ENCODE data around the gene EEF1AKMT3.

The EEF1AKMT3 gene

DNA sequence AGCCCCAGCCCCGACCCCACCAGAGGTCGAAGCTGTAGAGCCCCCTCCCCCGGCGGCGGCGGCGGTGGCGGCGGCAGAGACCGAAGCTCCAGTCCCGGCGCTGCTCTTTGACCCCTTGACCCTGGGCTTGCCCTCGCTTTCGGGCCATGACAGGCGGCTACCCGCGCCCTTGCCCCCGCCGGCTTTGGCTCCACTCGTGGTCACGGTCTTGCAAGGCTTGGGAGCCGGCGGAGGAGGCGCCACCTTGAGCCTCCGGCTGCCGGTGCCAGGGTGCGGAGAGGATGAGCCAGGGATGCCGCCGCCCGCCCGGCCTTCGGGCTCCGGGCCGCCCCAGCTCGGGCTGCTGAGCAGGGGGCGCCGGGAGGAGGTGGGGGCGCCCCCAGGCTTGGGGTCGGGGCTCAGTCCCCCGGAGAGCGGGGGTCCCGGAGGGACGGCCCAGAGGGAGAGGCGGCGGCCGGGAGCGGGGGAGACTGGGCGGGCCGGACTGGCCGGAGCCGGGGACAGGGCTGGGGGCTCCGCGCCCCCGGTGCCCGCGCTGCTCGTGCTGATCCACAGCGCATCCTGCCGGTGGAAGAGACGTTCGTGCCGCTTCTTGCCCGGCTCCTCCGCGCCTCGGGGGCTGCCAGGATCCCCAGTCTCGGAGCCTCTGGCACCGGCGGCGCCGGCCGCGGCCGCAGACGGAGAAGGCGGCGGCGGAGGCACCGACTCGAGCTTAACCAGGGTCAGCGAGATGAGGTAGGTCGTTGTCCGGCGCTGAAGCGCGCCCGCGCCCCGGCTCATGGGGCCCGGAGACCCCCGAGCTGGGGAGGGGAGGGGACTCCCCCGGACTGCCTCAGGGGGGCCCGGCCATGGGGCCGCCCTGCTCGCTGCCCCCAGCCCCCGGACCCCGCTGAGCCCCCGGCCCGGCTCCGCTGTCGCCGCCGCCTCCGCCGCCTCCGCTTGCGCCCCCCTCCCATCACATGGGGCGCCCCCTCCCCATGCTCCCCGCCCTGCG is 34.6 kb upstream of the EEF1AKMT3 start:
- peaks cover 19% of the 10 kb centered on the region for H3K4me1 ChIP-seq (ENCODE audit: control insufficient read depth, insufficient read depth, low read length)
- H3K36me3 ChIP-seq (ENCODE audit: insufficient read depth, low read length) = no peaks in the 10 kb centered on the region
- H3K4me3 ChIP-seq (ENCODE audit: low read length) = peak overlapping the region; percentile 42
- no peak overlapping the region for H3K9ac ChIP-seq (ENCODE audit: low read depth, low read length)
- H3K9me3 ChIP-seq (replicated peaks; ENCODE audit: low read length) = no peaks in the 10 kb centered on the region
- peaks cover 84% of the 10 kb centered on the region for H3K27me3 ChIP-seq (ENCODE audit: control insufficient read depth, insufficient read depth, low read length)
- peak overlapping the region; percentile 79 for H3K4me2 ChIP-seq (ENCODE audit: low read length)

DNA sequence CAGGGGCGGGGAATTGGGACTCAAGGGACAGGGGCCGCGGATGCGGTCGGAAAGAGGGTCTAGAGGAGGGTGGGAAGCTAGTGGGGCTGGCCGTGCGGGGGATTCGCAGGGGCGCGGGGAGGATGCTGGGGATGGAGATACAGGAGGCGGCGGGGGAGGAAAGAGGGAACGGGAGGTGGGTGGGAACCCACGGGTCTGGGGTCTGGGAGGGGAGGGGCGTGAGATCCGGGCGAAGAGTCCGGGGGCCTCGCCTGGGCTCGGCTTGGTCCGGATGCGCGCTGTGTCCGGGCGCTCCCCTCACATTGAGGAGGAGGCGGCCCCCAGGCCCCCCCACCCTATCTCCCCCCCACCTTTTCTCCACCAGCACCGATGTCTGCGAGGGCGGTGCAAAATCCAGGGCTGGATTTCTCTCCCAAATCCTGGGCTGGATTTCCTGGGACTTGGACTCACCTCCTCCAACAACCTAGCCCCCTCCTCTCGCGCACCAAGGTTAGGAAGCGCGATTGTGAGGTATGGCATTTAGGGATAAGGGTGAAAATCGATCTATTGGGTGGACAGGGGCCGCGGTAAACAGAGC is 33.7 kb upstream of the EEF1AKMT3 start, which contains the start of gene AGAP2:
TSS of gene AGAP2 (minus strand) at position 82 of the 577 bp plus-strand sequence. CDS start 496 bp downstream, outside the sequence.
- H3K9me3 ChIP-seq (replicated peaks; ENCODE audit: low read length) = no peaks in the 10 kb centered on the region
- peak within 1 kb of the TSS; percentile 42 for H3K4me3 ChIP-seq (ENCODE audit: low read length)
- H3K9ac ChIP-seq (ENCODE audit: low read depth, low read length) = no peak within 1 kb of the TSS
- peaks cover 19% of the 10 kb centered on the region for H3K4me1 ChIP-seq (ENCODE audit: control insufficient read depth, insufficient read depth, low read length)
- peak within 1 kb of the TSS; percentile 79 for H3K4me2 ChIP-seq (ENCODE audit: low read length)
- no peaks in the 10 kb centered on the region for H3K36me3 ChIP-seq (ENCODE audit: insufficient read depth, low read length)
- H3K27me3 ChIP-seq (ENCODE audit: control insufficient read depth, insufficient read depth, low read length) = peaks cover 78% of the 10 kb centered on the region

- H3K27me3 ChIP-seq (ENCODE audit: control insufficient read depth, insufficient read depth, low read length) = peaks cover 72% of the 10 kb centered on the region
- H3K9ac ChIP-seq (ENCODE audit: low read depth, low read length) = no peak overlapping the region
- H3K9me3 ChIP-seq (replicated peaks; ENCODE audit: low read length) = no peaks in the 10 kb centered on the region
- no peak overlapping the region for H3K4me3 ChIP-seq (ENCODE audit: low read length)
- no peaks in the 10 kb centered on the region for H3K36me3 ChIP-seq (ENCODE audit: insufficient read depth, low read length)
- no peak overlapping the region for H3K4me2 ChIP-seq (ENCODE audit: low read length)
- peaks cover 19% of the 10 kb centered on the region for H3K4me1 ChIP-seq (ENCODE audit: control insufficient read depth, insufficient read depth, low read length)
Measured at GRCh38 chr12:57739387-57739786, 33.0 kb upstream of the EEF1AKMT3 start.

DNA sequence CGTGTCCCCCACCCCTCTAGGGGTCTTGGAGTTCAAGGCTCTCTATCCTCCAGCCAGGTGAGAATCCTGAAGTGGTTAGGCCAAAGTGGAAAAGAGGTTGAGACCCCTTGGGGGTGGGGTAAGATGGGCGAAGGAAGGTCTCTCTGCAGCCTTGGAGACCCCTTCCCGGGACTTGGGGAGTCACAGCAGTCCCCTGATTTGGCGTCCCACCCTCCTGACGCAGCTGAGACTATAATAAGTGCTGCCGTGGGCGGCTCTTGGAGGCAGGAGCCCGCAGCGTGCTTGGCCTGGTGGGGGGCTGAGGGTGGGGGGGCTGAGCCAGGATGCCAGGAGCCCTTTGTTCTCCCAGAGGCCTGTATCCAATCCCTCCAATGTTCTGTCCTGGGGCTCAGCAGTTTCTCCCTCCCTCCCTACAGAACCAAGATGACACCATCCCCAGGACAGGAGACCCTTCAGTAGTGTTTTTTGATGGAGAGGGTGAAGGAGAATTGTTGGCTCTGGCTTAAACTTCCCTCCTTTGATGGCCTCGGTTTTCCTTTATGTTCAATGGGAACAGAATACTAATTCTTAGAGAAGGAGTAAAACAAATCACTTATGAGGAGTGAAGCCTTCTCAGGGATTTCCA is 32.4 kb upstream of the EEF1AKMT3 start:
- Histone ChIP-seq H3K27me3 (ENCODE audit: control insufficient read depth, insufficient read depth, low read length) (peaks cover 65% of the 10 kb centered on the region), H3K36me3 (ENCODE audit: insufficient read depth, low read length) (no peaks in the 10 kb centered on the region), H3K4me1 (ENCODE audit: control insufficient read depth, insufficient read depth, low read length) (peaks cover 19% of the 10 kb centered on the region), H3K4me2 (ENCODE audit: low read length) (no peak overlapping the region), H3K9ac (ENCODE audit: low read depth, low read length) (no peak overlapping the region), H3K4me3 (ENCODE audit: low read length) (no peak overlapping the region), H3K9me3 (replicated peaks; ENCODE audit: low read length) (no peaks in the 10 kb centered on the region)

DNA sequence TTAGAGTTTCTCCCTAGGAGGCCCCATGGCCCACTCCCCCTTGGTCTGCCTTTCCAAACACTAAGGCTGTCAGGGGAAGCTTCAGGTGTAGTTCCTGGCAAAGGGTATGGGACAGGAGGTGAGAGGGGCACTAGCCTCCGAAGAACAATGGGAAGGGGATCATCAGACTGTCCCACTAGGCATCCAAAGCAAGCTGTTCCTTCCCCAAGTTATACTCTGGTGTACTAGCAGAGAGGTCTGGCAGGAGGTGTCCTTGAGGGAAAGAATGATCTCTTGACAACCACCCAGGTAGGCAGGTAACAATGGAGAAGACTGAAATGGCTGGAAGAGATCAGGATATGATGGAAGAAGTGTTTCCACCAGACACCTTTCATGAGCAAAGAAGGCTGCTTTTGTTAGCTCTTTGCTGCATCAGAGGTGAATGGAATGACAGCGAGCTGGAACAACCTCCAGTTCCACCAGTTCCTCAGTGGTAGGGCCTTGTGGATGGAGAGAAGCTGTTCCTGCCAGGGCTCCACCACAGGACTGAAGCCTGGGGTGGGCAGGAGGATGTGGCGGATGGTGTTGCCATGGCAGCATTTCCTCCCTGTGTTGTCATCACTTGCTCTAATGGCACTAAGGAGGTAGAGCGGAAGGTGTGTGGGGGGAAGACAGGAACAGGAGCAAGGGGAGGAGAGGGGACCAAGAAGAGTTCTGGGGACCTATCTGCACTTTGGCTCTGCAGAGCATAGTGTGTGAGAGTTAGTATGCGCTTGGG is 31.6 kb upstream of the EEF1AKMT3 start:
- peaks cover 58% of the 10 kb centered on the region for H3K27me3 ChIP-seq (ENCODE audit: control insufficient read depth, insufficient read depth, low read length)
- no peak overlapping the region for H3K9ac ChIP-seq (ENCODE audit: low read depth, low read length)
- peaks cover 20% of the 10 kb centered on the region for H3K4me1 ChIP-seq (ENCODE audit: control insufficient read depth, insufficient read depth, low read length)
- H3K36me3 ChIP-seq (ENCODE audit: insufficient read depth, low read length) = no peaks in the 10 kb centered on the region
- no peaks in the 10 kb centered on the region for H3K9me3 ChIP-seq (replicated peaks; ENCODE audit: low read length)
- no peak overlapping the region for H3K4me3 ChIP-seq (ENCODE audit: low read length)
- no peak overlapping the region for H3K4me2 ChIP-seq (ENCODE audit: low read length)

- Histone ChIP-seq H3K9me3 (replicated peaks; ENCODE audit: low read length) (no peaks in the 10 kb centered on the region), H3K4me2 (ENCODE audit: low read length) (no peak overlapping the region), H3K4me1 (ENCODE audit: control insufficient read depth, insufficient read depth, low read length) (peaks cover 20% of the 10 kb centered on the region), H3K36me3 (ENCODE audit: insufficient read depth, low read length) (peaks cover 5% of the 10 kb centered on the region), H3K27me3 (ENCODE audit: control insufficient read depth, insufficient read depth, low read length) (peaks cover 52% of the 10 kb centered on the region), H3K4me3 (ENCODE audit: low read length) (no peak overlapping the region), H3K9ac (ENCODE audit: low read depth, low read length) (no peak overlapping the region)
Measured at GRCh38 chr12:57741413-57741789, 31.0 kb upstream of the EEF1AKMT3 start.

DNA sequence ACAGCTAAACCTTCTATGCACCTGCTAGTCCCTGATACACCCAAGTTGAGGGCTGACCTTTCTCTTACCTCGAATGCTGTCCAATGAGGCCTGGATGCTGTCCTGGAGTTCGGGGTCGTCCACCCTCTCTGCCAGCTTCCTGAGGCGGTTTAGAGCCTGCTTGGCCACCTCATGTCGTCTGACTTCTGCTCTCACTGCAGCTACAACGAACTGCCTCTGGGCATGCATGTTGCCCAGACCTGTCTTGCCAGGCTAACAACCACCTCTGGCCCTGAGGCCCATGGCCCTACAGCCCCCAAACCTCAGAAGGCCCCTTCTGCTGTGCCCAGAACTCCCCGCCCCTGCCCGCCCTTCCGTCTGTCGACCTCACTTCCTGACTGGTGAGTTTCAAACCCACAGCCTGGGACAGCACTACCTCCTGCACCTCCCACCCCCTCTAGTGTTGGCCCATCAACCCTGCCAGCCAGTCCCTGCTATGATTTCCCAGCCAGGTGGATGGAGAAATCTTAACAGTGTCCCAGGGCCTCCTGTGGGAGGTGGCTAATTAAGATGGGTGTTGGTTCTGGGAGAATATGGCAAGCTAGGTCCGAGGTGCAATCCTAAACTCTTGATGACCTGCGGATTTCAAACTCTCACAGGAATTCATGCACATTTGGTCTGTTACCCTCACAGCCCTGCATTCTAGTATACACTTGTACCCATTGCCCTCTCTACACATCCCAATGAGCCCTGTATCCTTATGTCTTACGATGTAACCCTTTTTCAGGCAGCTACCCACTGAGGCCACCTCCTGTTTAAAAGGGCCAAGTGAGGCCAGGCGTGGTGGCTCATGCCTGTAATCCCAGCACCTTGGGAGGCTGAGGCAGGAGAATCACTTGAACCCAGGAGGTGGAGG is 30.3 kb upstream of the EEF1AKMT3 start:
- Histone ChIP-seq H3K4me3 (ENCODE audit: low read length) (no peak overlapping the region), H3K4me2 (ENCODE audit: low read length) (no peak overlapping the region), H3K9ac (ENCODE audit: low read depth, low read length) (no peak overlapping the region), H3K9me3 (replicated peaks; ENCODE audit: low read length) (no peaks in the 10 kb centered on the region), H3K27me3 (ENCODE audit: control insufficient read depth, insufficient read depth, low read length) (peaks cover 45% of the 10 kb centered on the region), H3K36me3 (ENCODE audit: insufficient read depth, low read length) (peaks cover 12% of the 10 kb centered on the region), H3K4me1 (ENCODE audit: control insufficient read depth, insufficient read depth, low read length) (peaks cover 17% of the 10 kb centered on the region)

- peaks cover 24% of the 10 kb centered on the region for H3K36me3 ChIP-seq (ENCODE audit: insufficient read depth, low read length)
- H3K4me2 ChIP-seq (ENCODE audit: low read length) = no peak overlapping the region
- H3K27me3 ChIP-seq (ENCODE audit: control insufficient read depth, insufficient read depth, low read length) = peaks cover 36% of the 10 kb centered on the region
- peaks cover 10% of the 10 kb centered on the region for H3K4me1 ChIP-seq (ENCODE audit: control insufficient read depth, insufficient read depth, low read length)
- H3K9me3 ChIP-seq (replicated peaks; ENCODE audit: low read length) = no peaks in the 10 kb centered on the region
- H3K9ac ChIP-seq (ENCODE audit: low read depth, low read length) = no peak overlapping the region
- peak overlapping the region; percentile 87 for H3K4me3 ChIP-seq (ENCODE audit: low read length)
Measured at GRCh38 chr12:57743769-57744168, 28.6 kb upstream of the EEF1AKMT3 start.

- Histone ChIP-seq H3K9me3 (replicated peaks; ENCODE audit: low read length) (no peaks in the 10 kb centered on the region), H3K27me3 (ENCODE audit: control insufficient read depth, insufficient read depth, low read length) (peaks cover 32% of the 10 kb centered on the region), H3K4me2 (ENCODE audit: low read length) (peak overlapping the region; percentile 94), H3K36me3 (ENCODE audit: insufficient read depth, low read length) (peaks cover 28% of the 10 kb centered on the region), H3K4me1 (ENCODE audit: control insufficient read depth, insufficient read depth, low read length) (peaks cover 10% of the 10 kb centered on the region), H3K9ac (ENCODE audit: low read depth, low read length) (peak overlapping the region; percentile 96), H3K4me3 (ENCODE audit: low read length) (peak overlapping the region; percentile 87)
Measured at GRCh38 chr12:57744194-57744776, 28.1 kb upstream of the EEF1AKMT3 start.

Measured in skeletal muscle satellite cell (primary cell).